ENCODE results near the gene RYR1.

RYR1 gene

GRCh38 chr19:38457202-38457601, 23.7 kb downstream of the RYR1 start:
- Mint-ChIP-seq H3K27me3 (ENCODE audit: low read depth, poor library complexity) (peaks cover 4% of the 10 kb centered on the region), H3K4me1 (peaks cover 11% of the 10 kb centered on the region), H3K4me3 (no peak overlapping the region), H3K36me3 (ENCODE audit: low read depth) (peaks cover 44% of the 10 kb centered on the region), H3K27ac (no peak overlapping the region), H3K9me3 (no peaks in the 10 kb centered on the region)
- no peak for TF ChIP-seq CTCF (IDR thresholded peaks at IDR 0.05)
- DNase-seq = no peak

GRCh38 chr19:38457690-38458405, 24.4 kb downstream of the RYR1 start:
- H3K9me3 Mint-ChIP-seq = no peaks in the 10 kb centered on the region
- H3K4me1 Mint-ChIP-seq = peaks cover 11% of the 10 kb centered on the region
- peaks cover 6% of the 10 kb centered on the region for H3K27me3 Mint-ChIP-seq (ENCODE audit: low read depth, poor library complexity)
- no peak overlapping the region for H3K4me3 Mint-ChIP-seq
- no peak for TF ChIP-seq CTCF (IDR thresholded peaks at IDR 0.05)
- peaks cover 39% of the 10 kb centered on the region for H3K36me3 Mint-ChIP-seq (ENCODE audit: low read depth)
- DNase-seq = no peak
- no peak overlapping the region for H3K27ac Mint-ChIP-seq

GRCh38 chr19:38458991-38459390, 25.5 kb downstream of the RYR1 start:
- Mint-ChIP-seq H3K4me1 (peaks cover 11% of the 10 kb centered on the region), H3K27ac (no peak overlapping the region), H3K27me3 (ENCODE audit: low read depth, poor library complexity) (peaks cover 6% of the 10 kb centered on the region), H3K36me3 (ENCODE audit: low read depth) (peaks cover 39% of the 10 kb centered on the region), H3K9me3 (no peaks in the 10 kb centered on the region), H3K4me3 (no peak overlapping the region)
- no peak for DNase-seq
- no peak for TF ChIP-seq CTCF (IDR thresholded peaks at IDR 0.05)

GRCh38 chr19:38463365-38463764, 29.9 kb downstream of the RYR1 start:
- peaks cover 5% of the 10 kb centered on the region for H3K9me3 Mint-ChIP-seq
- no peak for TF ChIP-seq CTCF (IDR thresholded peaks at IDR 0.05)
- H3K27ac Mint-ChIP-seq = no peak overlapping the region
- H3K36me3 Mint-ChIP-seq (ENCODE audit: low read depth) = peaks cover 34% of the 10 kb centered on the region
- peaks cover 6% of the 10 kb centered on the region for H3K27me3 Mint-ChIP-seq (ENCODE audit: low read depth, poor library complexity)
- no peak for DNase-seq
- no peak overlapping the region for H3K4me3 Mint-ChIP-seq
- H3K4me1 Mint-ChIP-seq = peaks cover 12% of the 10 kb centered on the region

- no peak for TF ChIP-seq CTCF (IDR thresholded peaks at IDR 0.05)
- peaks cover 12% of the 10 kb centered on the region for H3K4me1 Mint-ChIP-seq
- peaks cover 6% of the 10 kb centered on the region for H3K27me3 Mint-ChIP-seq (ENCODE audit: low read depth, poor library complexity)
- no peak for DNase-seq
- H3K36me3 Mint-ChIP-seq (ENCODE audit: low read depth) = peaks cover 24% of the 10 kb centered on the region
- H3K4me3 Mint-ChIP-seq = no peak overlapping the region
- H3K9me3 Mint-ChIP-seq = peaks cover 5% of the 10 kb centered on the region
- H3K27ac Mint-ChIP-seq = no peak overlapping the region
Measured at GRCh38 chr19:38464421-38465082, 31.1 kb downstream of the RYR1 start.

- no peak for TF ChIP-seq CTCF (IDR thresholded peaks at IDR 0.05)
- H3K36me3 Mint-ChIP-seq (ENCODE audit: low read depth) = peaks cover 16% of the 10 kb centered on the region
- DNase-seq = no peak
Measured at GRCh38 chr19:38466050-38466449, 32.6 kb downstream of the RYR1 start.

More at GRCh38 chr19:38466050-38466449, 32.6 kb downstream of the RYR1 start:
- Mint-ChIP-seq H3K27me3 (ENCODE audit: low read depth, poor library complexity) (peaks cover 6% of the 10 kb centered on the region), H3K27ac (no peak overlapping the region), H3K4me1 (peaks cover 12% of the 10 kb centered on the region), H3K4me3 (no peak overlapping the region), H3K9me3 (peaks cover 5% of the 10 kb centered on the region)

Data from nephron progenitor cell (in vitro differentiated cells).